Left renal pelvis (tissue), 4 donors: ENCODE results near the gene AKAP12. TPM values are rescaled to one million over a fixed set of nuclear protein-coding genes. Genes with fewer than 3 reads are reported as not detected.

Experiments
- DNase-seq, 4 donors: peaks; one replicate each; pipeline ENCODE4 v3.0.0-alpha.2; 2013; ENCODE audit warnings: low read depth in 4 of 4, low spot score in 3 of 4
- polyA plus RNA-seq, 4 donors: library from polyadenylated mRNA; unstranded; fragments of 120-200 nt; gene quantifications; one replicate each; pipeline ENCODE4 v1.2.1, GENCODE V29; 2013; ENCODE audit not compliant: insufficient read length in 4 of 4

Gene AKAP12
- polyA plus RNA-seq, 4 donors = 117 to 259 (median 195) TPM

DNA sequence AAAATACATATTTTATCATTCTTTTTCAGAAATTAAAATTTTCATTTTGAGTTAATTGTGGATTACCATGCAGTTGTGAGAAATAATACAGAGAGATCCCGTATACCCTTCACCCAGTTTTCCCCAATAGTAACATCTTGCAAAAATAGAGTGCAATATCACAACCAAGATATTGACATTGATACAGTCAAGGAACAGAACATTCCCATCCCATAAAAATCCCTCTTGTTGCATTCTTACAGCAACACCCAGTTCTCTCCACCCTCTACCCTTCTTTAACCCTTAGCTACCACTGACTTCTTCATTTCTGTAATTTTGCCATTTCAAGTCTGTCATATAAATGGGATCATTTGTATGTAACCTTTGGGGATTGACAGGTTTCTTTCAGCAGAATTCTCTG, 6.9 kb upstream of the AKAP12 start:
- no peak for DNase-seq

DNA sequence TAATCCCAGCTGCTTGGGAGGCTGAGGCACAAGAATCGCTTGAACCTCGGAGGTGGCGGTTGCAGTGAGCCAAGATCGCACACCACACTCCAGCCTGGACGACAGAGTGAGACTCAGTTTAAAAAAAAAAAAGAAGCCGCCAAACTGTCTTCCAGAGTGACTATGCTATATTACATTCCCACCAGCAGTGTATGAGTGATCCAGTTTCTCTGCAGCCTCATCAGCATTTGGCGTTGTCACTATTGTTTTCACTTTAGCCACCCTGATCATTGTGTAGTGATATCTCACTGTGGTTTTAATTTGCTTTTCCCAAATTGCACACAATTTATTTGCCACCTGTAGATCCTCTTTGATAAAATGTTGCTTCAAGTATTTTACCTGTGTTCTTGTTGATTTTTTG, 6.0 kb upstream of the AKAP12 start:
- no peak for DNase-seq

GRCh38 chr6:151236668-151237401, 2.9 kb upstream of the AKAP12 start:
- DNase-seq = no peak

- DNase-seq = peak in 2 of 4 donors; percentile 67 to 71
Observed at GRCh38 chr6:151240036-151240685, 394 bp downstream of the AKAP12 start.

GRCh38 chr6:151240791-151241642, 1.2 kb downstream of the AKAP12 start:
- no peak for DNase-seq

DNA sequence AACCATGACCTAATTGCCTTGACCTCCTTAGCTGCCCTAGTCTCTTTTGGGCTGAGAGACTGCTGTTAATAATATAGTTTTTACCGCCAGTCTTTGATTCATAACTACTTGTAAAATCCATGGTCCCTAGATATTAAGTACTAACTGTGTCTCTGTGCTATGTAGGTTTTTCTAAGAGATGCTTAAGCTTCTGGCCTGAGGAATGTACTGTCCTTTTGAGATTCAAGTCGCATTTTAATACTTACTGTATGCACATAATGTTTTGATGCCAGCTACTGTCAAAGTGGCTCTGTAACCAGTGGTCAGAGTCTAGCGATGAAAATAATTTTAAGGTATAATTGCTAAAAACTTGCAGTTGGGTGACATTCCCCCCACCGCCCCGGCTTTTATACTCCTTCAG, 2.1 kb downstream of the AKAP12 start:
- no peak for DNase-seq

- DNase-seq = no peak
Observed at GRCh38 chr6:151242420-151242861, 2.7 kb downstream of the AKAP12 start.

GRCh38 chr6:151243481-151243880, 3.7 kb downstream of the AKAP12 start:
- no peak for DNase-seq

DNA sequence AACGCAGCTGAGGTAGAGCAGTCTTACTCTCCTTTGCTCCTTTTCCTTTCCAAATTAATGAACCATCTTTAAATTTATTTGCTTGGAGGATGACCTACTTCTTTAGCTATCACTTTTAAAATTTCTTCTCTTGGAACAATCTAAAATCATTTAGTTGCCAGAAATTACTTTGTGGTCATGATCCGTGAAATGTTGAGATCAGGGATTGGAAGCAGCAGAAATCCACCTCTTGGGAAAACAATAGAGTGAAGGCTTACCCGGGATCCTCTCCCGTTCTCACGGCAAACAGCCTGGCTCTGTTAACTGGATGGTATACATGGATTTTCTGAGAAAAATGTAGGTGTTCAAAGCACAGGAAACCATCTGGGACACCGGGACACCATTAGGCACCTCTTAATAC, 7.7 kb downstream of the AKAP12 start:
- DNase-seq = no peak

- DNase-seq = no peak
Observed at GRCh38 chr6:151248295-151248694, 8.5 kb downstream of the AKAP12 start.

- no peak for DNase-seq
Observed at GRCh38 chr6:151252634-151253033, 12.9 kb downstream of the AKAP12 start.

DNA sequence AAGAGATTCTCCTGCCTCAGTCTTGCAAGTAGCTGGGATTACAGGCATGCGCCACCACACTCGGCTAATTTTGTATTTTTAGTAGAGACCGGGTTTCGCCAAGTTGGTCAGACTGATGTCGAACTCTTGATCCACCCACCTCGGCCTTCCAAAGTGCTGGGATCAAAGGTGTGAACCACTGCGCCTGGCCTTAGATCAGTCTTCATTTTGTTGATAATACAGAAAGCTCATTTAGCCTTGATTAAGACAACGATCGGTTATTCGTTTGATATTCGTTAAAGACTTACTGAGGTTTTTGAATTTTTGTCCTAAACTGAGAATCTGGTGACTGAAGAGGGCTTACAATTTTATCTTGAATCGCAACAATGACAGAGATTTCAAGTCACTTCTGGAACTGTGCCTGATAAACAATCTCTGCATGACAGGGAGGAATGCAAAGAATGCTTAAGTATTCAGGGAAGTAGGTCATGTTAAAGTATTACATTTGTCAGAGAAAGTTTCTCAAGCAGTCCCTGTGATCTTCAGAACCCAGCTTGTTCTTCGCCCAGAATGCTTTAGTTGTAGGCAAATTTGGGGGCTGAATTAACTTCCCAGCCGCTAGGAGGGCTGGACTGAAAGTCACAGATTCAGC, 14.8 kb downstream of the AKAP12 start:
- no peak for DNase-seq

DNA sequence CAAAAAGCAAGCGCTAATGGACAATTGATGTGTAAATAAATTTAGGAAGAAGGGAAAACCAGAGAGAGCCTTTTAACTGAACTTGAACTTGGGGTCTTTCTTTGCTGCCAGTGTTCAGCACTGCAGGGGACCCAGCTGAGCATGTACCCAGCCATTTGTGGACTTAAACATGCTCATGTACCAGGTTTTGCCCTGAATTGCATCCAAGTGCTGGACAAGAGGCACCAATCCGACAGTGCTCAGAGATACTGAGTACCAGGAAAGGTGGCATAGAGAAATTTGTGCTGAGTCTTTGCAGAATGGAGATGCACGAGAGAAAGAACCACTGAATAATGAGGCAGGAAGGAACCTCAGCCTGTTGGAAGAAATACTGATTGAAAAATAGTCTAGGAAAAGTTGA, 16.0 kb downstream of the AKAP12 start:
- no peak for DNase-seq

GRCh38 chr6:151257985-151258445, 18.2 kb downstream of the AKAP12 start:
- no peak for DNase-seq

DNA sequence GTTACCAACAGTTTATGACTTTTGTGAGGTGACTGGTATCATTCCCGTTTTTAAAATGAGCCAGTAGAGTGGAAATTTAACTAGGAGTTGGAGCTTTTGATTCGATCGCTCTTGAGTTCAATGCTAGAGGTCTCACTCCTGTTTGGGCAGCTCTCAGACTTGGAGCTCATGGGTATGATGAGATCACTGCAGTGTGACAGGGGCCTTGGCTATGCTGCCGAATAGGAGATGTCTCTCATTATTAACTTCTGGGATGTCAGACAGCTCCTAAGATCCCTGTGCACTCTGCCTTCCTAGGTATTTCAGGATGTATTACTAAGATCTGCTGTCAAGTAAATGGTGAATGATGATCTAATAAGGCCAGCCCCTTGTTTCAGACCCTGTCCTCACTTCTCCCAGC, 20.4 kb downstream of the AKAP12 start:
- DNase-seq = no peak

GRCh38 chr6:151263035-151263434, 23.3 kb downstream of the AKAP12 start:
- no peak for DNase-seq

- no peak for DNase-seq
Observed at GRCh38 chr6:151263967-151264366, 24.2 kb downstream of the AKAP12 start.

- DNase-seq = no peak
Observed at GRCh38 chr6:151265282-151265681, 25.5 kb downstream of the AKAP12 start.

DNA sequence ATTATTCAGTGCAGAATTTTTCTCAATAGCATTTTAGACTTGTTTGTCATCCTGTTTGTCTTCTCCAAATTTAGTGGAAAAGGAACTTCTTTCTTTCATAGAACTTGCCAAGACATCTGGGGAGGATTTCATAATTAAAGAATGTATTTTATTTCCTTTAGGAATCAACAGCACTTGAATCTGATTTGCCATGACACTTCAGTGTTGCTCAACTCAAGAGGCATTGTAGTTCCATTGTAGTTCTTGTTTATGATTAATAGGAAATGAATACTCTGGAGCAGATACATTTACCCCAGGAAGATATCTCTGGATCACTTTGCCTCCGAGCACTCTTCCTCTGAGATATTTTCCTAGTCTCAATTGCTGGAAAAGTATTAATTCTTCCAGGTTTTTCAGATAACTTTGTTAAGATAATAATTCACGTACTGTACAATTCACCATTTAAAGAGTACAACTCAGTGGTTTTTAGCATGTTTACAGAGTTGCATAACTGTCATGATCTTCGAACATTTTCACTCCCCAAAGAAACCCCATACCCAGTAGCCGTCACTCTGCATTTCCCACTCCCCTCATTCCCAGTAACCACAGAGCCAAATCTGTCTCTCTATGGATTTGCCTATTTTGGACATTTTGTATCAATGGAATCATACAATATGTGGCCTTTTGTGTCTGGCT, 29.7 kb downstream of the AKAP12 start:
- DNase-seq = no peak

- DNase-seq = no peak
Observed at GRCh38 chr6:151275121-151275520, 35.4 kb downstream of the AKAP12 start.
